Upper lobe of left lung (tissue), 6 donors: Measurements from ENCODE around the gene ORC4. TPM values are rescaled to one million over a fixed set of nuclear protein-coding genes. Genes with fewer than 3 reads are reported as not detected.

Experiments used
- ATAC-seq, 2 donors: fragments of 200-7000 bp; cut with Tn5 transposase; one replicate each; pipeline ENCODE4 v1.9.1; 2022; ENCODE audit warnings: mild to moderate bottlenecking in 2 of 2, moderate library complexity in 2 of 2; ENCODE audit not compliant: low FRiP score in 2 of 2
- DNase-seq, 2 donors: peaks; one replicate each; pipeline ENCODE4 v3.0.0-alpha.2; 2019 to 2020
- H3K27ac ChIP-seq, 4 donors: fragments of 200-600 bp; sonication (generic); one replicate each; pipeline ENCODE4 v1.5.1; 2016 to 2019
- H3K27me3 ChIP-seq, 4 donors: fragments of 200-600 bp; sonication (generic); one replicate each; pipeline ENCODE4 v1.5.1; 2017 to 2019
- H3K36me3 ChIP-seq, 4 donors: fragments of 200-600 bp; sonication (generic); one replicate each; pipeline ENCODE4 v1.5.1; 2016 to 2019
- H3K4me1 ChIP-seq, 4 donors: fragments of 200-600 bp; sonication (generic); one replicate each; pipeline ENCODE4 v1.5.1; 2018 to 2019
- H3K4me3 ChIP-seq, 4 donors: fragments of 200-600 bp; sonication (generic); one replicate each; pipeline ENCODE4 v1.5.1; 2017 to 2019; ENCODE audit warnings: mild to moderate bottlenecking in 2 of 4, moderate library complexity in 1 of 4
- H3K9me3 ChIP-seq, 4 donors: fragments of 200-600 bp; sonication (generic); one replicate each; pipeline ENCODE4 v1.5.1; 2018 to 2019
- EP300 ChIP-seq, 4 donors: sonication (generic); formaldehyde crosslinking; IDR thresholded peaks; one replicate each; pipeline ENCODE4 v1.5.1; 2017; ENCODE audit warnings: antibody characterized with exemption in 4 of 4, control low read depth in 2 of 4
- POLR2A ChIP-seq, 4 donors: fragments of 450-650 bp; IDR thresholded peaks; one replicate each; pipeline ENCODE4 v1.5.1; 2016 to 2017; ENCODE audit warnings: antibody characterized with exemption in 4 of 4, mild to moderate bottlenecking in 2 of 4
- POLR2AphosphoS5 ChIP-seq, 2 donors: sonication (generic); formaldehyde crosslinking; IDR thresholded peaks; one replicate each; pipeline ENCODE4 v1.5.1; 2017; ENCODE audit warnings: antibody characterized with exemption in 2 of 2
- WGBS, 2 donors: methylation state at CpG; one replicate each; pipeline ENCODE4 v1.1.5; 2017 to 2018; 5-methylcytosine and 5-hydroxymethylcytosine counted together
- total RNA-seq, 6 donors: library from RNA; depleted of rRNA in 4 of 6; stranded (reverse); fragments of >200 nt in 4 of 6; gene quantifications; one replicate each; pipeline versions ENCODE4 v1.1.0 to v1.2.1, GENCODE V29; 2016 to 2021
- TF ChIP-seq, protein P1 (sequence below), 6 experiments: fragments of 450-650 bp in 4 of 6; fragments of 200-600 bp in 2 of 6; sonication (generic) in 2 of 6; IDR thresholded peaks; one replicate each; pipeline ENCODE4 v1.5.1; 2016 to 2019; ENCODE audit warnings: antibody characterized with exemption in 6 of 6
- donor health status: DM: no; HTN: no; CAD: no; lungs with moderate emphysema.
- donor health status: DM: no; HTN: yes; CAD: no; lungs with severe emphysema.

Gene ORC4
- total RNA-seq, 6 donors from 2014 or later, result 21.9 to 48.5 (median 27.9) TPM

DNA sequence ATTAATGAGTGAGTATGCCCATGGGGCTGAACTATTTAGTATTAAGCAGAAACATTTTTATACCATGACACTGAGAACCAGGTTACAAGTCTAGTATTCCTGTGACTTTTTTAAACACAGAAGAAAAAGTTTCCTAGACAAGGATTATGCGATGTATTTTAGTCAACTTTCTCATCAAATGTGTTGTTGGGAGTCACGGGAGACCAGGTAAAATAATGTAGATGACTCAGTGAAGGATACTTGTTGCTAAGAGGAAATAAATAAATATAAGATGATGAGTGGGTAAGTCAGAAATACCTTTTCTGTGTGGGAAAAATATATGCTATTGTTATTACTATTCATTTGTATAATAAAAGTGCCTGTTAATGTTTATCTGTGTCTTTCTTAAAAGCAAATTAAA is 23.8 kb upstream of the ORC4 start:
- H3K27ac ChIP-seq, result no peak overlapping the region
- peaks cover 0 to 15% (median 7%) of the 10 kb centered on the region in 4 donors for H3K4me1 ChIP-seq
- ATAC-seq (no peak), DNase-seq (no peak)
- H3K9me3 ChIP-seq, result no peaks in the 10 kb centered on the region
- no peak overlapping the region for H3K4me3 ChIP-seq
- 72 to 89% methylated on average over 2 of the region's 2 CpGs for WGBS, 2 donors
- H3K36me3 ChIP-seq, result no peaks in the 10 kb centered on the region
- H3K27me3 ChIP-seq, result no peaks in the 10 kb centered on the region
- TF ChIP-seq EP300 (IDR thresholded peaks at IDR 0.05), result no peak
- no peak for TF ChIP-seq POLR2A (IDR thresholded peaks at IDR 0.05)
- no peak for TF ChIP-seq POLR2AphosphoS5 (IDR thresholded peaks at IDR 0.05)
- TF ChIP-seq, protein P1, sequence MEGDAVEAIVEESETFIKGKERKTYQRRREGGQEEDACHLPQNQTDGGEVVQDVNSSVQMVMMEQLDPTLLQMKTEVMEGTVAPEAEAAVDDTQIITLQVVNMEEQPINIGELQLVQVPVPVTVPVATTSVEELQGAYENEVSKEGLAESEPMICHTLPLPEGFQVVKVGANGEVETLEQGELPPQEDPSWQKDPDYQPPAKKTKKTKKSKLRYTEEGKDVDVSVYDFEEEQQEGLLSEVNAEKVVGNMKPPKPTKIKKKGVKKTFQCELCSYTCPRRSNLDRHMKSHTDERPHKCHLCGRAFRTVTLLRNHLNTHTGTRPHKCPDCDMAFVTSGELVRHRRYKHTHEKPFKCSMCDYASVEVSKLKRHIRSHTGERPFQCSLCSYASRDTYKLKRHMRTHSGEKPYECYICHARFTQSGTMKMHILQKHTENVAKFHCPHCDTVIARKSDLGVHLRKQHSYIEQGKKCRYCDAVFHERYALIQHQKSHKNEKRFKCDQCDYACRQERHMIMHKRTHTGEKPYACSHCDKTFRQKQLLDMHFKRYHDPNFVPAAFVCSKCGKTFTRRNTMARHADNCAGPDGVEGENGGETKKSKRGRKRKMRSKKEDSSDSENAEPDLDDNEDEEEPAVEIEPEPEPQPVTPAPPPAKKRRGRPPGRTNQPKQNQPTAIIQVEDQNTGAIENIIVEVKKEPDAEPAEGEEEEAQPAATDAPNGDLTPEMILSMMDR (IDR thresholded peaks at IDR 0.05), result no peak

DNA sequence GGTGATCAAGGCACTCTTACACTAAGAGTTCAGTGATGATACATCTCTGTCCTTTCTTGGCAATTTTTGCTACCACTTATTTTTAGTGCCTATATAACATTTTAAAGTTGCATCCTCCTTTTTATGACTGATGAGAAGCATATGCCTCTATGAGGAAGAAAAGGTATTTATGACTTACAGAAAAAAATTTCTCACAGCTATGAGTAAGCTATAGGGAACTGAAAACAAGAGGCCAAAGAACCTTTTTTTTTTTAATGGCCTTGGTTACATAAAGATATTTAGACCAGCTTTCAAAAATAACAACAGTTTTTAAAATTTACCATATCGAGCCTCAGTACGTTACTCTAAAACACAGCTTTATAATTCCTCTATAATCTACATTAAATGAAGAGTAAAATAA is 21.7 kb upstream of the ORC4 start:
- Histone ChIP-seq H3K4me1 (peaks cover 0 to 9% (median 4%) of the 10 kb centered on the region in 4 donors), H3K27me3 (no peaks in the 10 kb centered on the region), H3K4me3 (no peak overlapping the region), H3K36me3 (no peaks in the 10 kb centered on the region), H3K27ac (no peak overlapping the region), H3K9me3 (no peaks in the 10 kb centered on the region)
- TF ChIP-seq POLR2A (IDR thresholded peaks at IDR 0.05) (no peak), POLR2AphosphoS5 (IDR thresholded peaks at IDR 0.05) (no peak), EP300 (IDR thresholded peaks at IDR 0.05) (no peak)
- TF ChIP-seq, protein P1 (IDR thresholded peaks at IDR 0.05), result no peak
- WGBS, 2 donors, result 94 to 96% methylated on average over 2 of the region's 2 CpGs
- ATAC-seq, result no peak
- DNase-seq, result no peak

DNA sequence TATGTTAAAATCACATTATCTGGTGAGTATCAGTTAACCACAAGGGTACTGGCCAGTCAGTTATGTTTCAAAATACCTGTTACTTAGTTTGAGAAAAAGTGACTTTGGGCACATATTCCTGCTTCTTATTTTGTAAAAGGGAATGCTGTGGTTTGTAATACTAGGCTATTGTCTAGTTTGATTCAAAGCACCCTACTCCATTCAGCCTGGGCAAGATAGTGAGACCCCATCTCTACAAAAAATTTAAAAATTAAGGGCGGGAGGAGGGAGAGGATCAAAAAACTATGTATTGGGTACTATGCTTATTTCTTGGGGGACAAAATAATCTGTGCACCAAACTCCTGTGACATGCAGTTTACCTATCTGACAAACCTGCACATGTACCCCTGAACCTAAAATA is 19.2 kb upstream of the ORC4 start:
- no peak for DNase-seq
- no peaks in the 10 kb centered on the region for H3K27me3 ChIP-seq
- H3K9me3 ChIP-seq, result no peaks in the 10 kb centered on the region
- no peak overlapping the region for H3K27ac ChIP-seq
- H3K4me1 ChIP-seq, result peaks cover 0 to 7% (median 2%) of the 10 kb centered on the region in 4 donors
- ATAC-seq, result no peak
- TF ChIP-seq EP300 (IDR thresholded peaks at IDR 0.05) (no peak), POLR2AphosphoS5 (IDR thresholded peaks at IDR 0.05) (no peak), POLR2A (IDR thresholded peaks at IDR 0.05) (no peak)
- TF ChIP-seq, protein P1 (IDR thresholded peaks at IDR 0.05), result no peak
- no peaks in the 10 kb centered on the region for H3K36me3 ChIP-seq
- no peak overlapping the region for H3K4me3 ChIP-seq
- WGBS, 2 donors, result 90 to 100% methylated on average over 1 of the region's 1 CpG

DNA sequence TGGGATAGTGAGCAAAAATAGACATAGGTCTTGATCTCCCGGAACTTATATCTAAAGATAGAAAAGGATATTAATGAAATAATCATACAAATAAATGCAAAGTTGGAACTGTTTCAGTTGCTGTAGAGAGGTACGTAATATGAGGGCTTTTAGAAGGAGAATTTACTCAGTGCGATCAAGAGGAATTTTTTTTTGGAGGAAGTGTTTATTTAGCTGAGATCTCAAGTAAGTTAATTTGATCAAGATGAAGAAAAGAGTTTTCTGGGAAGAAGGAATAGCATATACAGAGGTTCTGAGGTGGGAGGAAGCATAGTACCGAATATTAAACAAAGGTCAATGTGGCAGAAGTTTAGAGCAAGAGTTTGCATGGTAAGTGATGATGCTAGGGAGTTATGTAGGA is 11.7 kb upstream of the ORC4 start:
- TF ChIP-seq POLR2A (IDR thresholded peaks at IDR 0.05), result no peak
- TF ChIP-seq, protein P1 (IDR thresholded peaks at IDR 0.05), result no peak
- TF ChIP-seq EP300 (IDR thresholded peaks at IDR 0.05), result no peak
- no peak for TF ChIP-seq POLR2AphosphoS5 (IDR thresholded peaks at IDR 0.05)
- H3K27ac ChIP-seq, result no peak overlapping the region
- ATAC-seq (no peak), DNase-seq (no peak)
- H3K9me3 ChIP-seq, result no peaks in the 10 kb centered on the region
- H3K36me3 ChIP-seq, result no peaks in the 10 kb centered on the region
- H3K27me3 ChIP-seq, result no peaks in the 10 kb centered on the region
- 45 to 53% methylated on average over 4 of the region's 4 CpGs for WGBS, 2 donors
- H3K4me3 ChIP-seq, result no peak overlapping the region
- peaks cover 0 to 12% (median 5%) of the 10 kb centered on the region in 4 donors for H3K4me1 ChIP-seq

DNA sequence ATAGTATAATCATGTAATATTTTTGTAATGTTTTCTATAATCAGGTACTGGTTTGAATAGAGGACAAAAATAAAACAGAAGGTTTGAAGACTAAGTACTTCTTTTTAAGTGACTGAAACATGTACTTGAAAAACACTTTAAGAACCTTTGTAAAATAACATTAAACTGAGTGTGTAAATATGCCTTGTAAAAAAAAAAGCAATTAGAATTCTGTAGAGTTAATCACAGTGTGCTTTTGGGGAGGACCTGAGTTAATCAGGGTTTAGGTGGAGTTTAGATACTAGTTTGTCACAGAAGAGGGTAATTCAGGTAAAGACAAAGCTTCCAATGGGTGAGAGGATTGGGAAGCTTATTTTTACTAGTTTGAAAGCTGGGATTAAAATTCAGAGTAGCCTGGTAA is 10.6 kb upstream of the ORC4 start:
- no peak for DNase-seq
- Histone ChIP-seq H3K36me3 (peaks cover 0 to 3% (median 0%) of the 10 kb centered on the region in 4 donors), H3K27ac (no peak overlapping the region), H3K4me3 (no peak overlapping the region), H3K27me3 (no peaks in the 10 kb centered on the region), H3K4me1 (peaks cover 0 to 12% (median 5%) of the 10 kb centered on the region in 4 donors), H3K9me3 (no peaks in the 10 kb centered on the region)
- TF ChIP-seq, protein P1 (IDR thresholded peaks at IDR 0.05), result no peak
- no peak for TF ChIP-seq POLR2A (IDR thresholded peaks at IDR 0.05)
- TF ChIP-seq EP300 (IDR thresholded peaks at IDR 0.05), result no peak
- TF ChIP-seq POLR2AphosphoS5 (IDR thresholded peaks at IDR 0.05), result no peak
- no peak for ATAC-seq
